Brain microvascular endothelial cell (primary cell): ENCODE results near the gene CENPP.
A peak's percentile ranks its signal among the peaks of the same experiment; 100 is the strongest.

Source experiments
- DNase-seq: peaks from one replicate; pipeline ENCODE4 v3.0.0-alpha.2; 2020
- H3K27ac ChIP-seq: fragments of 250-450 bp; sonication (Bioruptor Pico); 2 replicates; pipeline ENCODE4 v1.5.1; 2020; ENCODE audit warnings: mild to moderate bottlenecking, moderate library complexity
- H3K27me3 ChIP-seq: fragments of 250-450 bp; sonication (Bioruptor Pico); replicated peaks from 2 replicates; pipeline ENCODE4 v1.5.1; 2020; ENCODE audit warnings: mild to moderate bottlenecking
- H3K36me3 ChIP-seq: fragments of 250-450 bp; sonication (Bioruptor Pico); replicated peaks from 2 replicates; pipeline ENCODE4 v1.5.1; 2020; ENCODE audit warnings: mild to moderate bottlenecking
- H3K4me3 ChIP-seq: 2 replicates; pipeline ENCODE4 v1.5.1; 2011; ENCODE audit warnings: low read depth, mild to moderate bottlenecking, control low read depth, low read length, moderate library complexity
- CTCF ChIP-seq: IDR thresholded peaks from 2 replicates; pipeline ENCODE4 v1.5.1; 2011; ENCODE audit warnings: low read depth, mild to moderate bottlenecking, moderate library complexity, low read length, control low read depth, inconsistent platforms; ENCODE audit errors: missing control alignments
- in situ Hi-C: cut with HindIII; loops from 2 replicates; pipeline ENCODE4 v1.10.0; 2017; ENCODE audit warnings: low sequenced_read_pairs, low pct_ligation_motif_present

Gene CENPP

GRCh38 chr9:92324431-92324830, 1.3 kb upstream of the CENPP start:
- no peak for DNase-seq
- peak overlapping the region; percentile 86 for H3K4me3 ChIP-seq
- peaks cover 15% of the 10 kb centered on the region for H3K36me3 ChIP-seq
- H3K27ac ChIP-seq, result peak overlapping the region; percentile 99
- H3K27me3 ChIP-seq, result no peaks in the 10 kb centered on the region
- TF ChIP-seq CTCF, result no peak
- in situ Hi-C loops, result no loop called here

- H3K27ac ChIP-seq, result peak overlapping the region; percentile 99
- peak overlapping the region; percentile 86 for H3K4me3 ChIP-seq
- no peaks in the 10 kb centered on the region for H3K27me3 ChIP-seq
- TF ChIP-seq CTCF, result peak; percentile 8
- in situ Hi-C loops, result no loop called here
- DNase-seq, result no peak
- peaks cover 11% of the 10 kb centered on the region for H3K36me3 ChIP-seq
These were observed 874 bp upstream of the CENPP start for GRCh38 chr9:92324889-92325268.

- in situ Hi-C loops, result no loop called here
- DNase-seq, result no peak
- no peak for TF ChIP-seq CTCF
- Histone ChIP-seq H3K4me3 (peak overlapping the region; percentile 86), H3K36me3 (peaks cover 8% of the 10 kb centered on the region), H3K27ac (peak overlapping the region; percentile 99), H3K27me3 (no peaks in the 10 kb centered on the region)
These were observed 293 bp downstream of the CENPP start for GRCh38 chr9:92325991-92326500.

- no peaks in the 10 kb centered on the region for H3K27me3 ChIP-seq
- in situ Hi-C loops, result no loop called here
- H3K4me3 ChIP-seq, result no peak overlapping the region
- H3K27ac ChIP-seq, result no peak overlapping the region
- DNase-seq, result no peak
- H3K36me3 ChIP-seq, result peaks cover 5% of the 10 kb centered on the region
- no peak for TF ChIP-seq CTCF
These were observed 1.6 kb downstream of the CENPP start for GRCh38 chr9:92327283-92327850.

- DNase-seq, result peak; percentile 53
- no peaks in the 10 kb centered on the region for H3K27me3 ChIP-seq
- H3K4me3 ChIP-seq, result no peak overlapping the region
- in situ Hi-C loops, result no loop called here
- H3K27ac ChIP-seq, result no peak overlapping the region
- peak; percentile 62 for TF ChIP-seq CTCF
- H3K36me3 ChIP-seq, result no peaks in the 10 kb centered on the region
These were observed 2.5 kb downstream of the CENPP start for GRCh38 chr9:92328225-92328624.

GRCh38 chr9:92332577-92333281, 7.0 kb downstream of the CENPP start:
- DNase-seq, result peak; percentile 52
- Histone ChIP-seq H3K27ac (no peak overlapping the region), H3K27me3 (no peaks in the 10 kb centered on the region), H3K4me3 (no peak overlapping the region), H3K36me3 (no peaks in the 10 kb centered on the region)
- no peak for TF ChIP-seq CTCF
- in situ Hi-C loops, result no loop called here
